ENCODE measurements around the gene RPP14.
"Not testable (repeated sequence)": the region's sequence is repeated elsewhere in the genome, so short reads cannot be mapped to it uniquely, and the experiment has no call there.

The RPP14 gene

DNA sequence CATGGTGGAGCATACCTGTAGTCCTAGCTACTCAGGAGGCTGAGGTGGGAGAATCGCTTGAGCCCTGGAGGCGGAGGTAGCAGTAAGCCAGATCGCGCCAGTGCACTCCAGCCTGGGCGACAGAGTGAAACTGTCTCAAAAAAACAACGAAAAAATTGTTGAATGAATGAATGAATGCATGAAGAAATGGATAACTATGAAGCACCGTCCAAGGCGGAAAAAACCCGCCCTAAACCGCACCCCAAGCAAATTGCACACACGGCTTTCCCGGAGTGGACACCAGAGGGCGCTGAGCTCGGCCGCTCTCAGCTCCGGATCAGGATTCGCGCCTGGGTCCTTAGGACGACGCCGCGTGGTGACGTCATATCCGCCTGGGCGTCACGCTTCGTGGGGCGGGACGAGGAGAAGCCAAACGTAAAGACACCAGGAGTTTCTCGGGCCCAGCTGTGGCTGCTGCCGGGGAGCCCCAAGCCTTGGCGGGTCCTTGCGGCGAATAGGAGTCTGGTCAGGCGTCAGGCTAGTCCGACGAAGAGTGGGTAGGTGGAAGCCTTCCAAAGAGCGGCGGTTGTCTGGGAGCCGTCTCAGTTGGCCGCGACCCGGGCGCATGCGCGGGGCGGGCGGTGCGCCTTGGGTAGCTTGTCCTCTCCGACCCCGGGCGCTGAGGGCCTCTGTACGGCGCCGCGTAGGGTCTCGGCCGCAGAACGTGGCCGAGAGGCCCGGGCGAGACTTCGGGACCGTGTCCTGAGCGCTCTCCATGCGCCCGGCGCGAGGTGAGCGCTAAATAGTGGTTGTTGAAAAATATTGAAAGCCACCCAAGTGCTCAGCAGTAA is at the start of gene RPP14, which contains the start of gene HTD2:
TSS of gene RPP14 (plus strand) at position 364 of the 830 bp plus-strand sequence. CDS start 4,085 bp downstream, outside the sequence.
TSS of gene HTD2 (plus strand) at position 639 of the 830 bp plus-strand sequence. CDS start 11,094 bp downstream, outside the sequence.
- DNase-seq (ENCODE audit: low spot score), result peak; percentile 97

DNA sequence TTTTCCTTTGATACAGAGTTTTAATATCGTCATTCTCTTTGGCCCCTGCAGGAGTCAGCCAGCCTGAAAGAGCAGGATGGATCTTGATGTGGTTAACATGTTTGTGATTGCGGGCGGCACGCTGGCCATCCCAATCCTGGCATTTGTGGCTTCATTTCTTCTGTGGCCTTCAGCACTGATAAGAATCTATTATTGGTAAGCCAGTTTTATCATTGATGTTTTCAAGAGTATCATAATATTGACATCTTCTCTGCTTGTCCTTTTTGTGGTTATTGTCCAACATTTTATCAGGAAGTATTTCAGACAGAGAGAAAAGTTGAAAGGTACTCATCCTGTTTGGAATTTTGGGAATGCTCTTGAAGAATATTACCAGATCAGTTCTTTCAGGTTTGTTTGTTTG is 49.5 kb upstream of the RPP14 start:
- no peak for DNase-seq (ENCODE audit: low spot score)

DNA sequence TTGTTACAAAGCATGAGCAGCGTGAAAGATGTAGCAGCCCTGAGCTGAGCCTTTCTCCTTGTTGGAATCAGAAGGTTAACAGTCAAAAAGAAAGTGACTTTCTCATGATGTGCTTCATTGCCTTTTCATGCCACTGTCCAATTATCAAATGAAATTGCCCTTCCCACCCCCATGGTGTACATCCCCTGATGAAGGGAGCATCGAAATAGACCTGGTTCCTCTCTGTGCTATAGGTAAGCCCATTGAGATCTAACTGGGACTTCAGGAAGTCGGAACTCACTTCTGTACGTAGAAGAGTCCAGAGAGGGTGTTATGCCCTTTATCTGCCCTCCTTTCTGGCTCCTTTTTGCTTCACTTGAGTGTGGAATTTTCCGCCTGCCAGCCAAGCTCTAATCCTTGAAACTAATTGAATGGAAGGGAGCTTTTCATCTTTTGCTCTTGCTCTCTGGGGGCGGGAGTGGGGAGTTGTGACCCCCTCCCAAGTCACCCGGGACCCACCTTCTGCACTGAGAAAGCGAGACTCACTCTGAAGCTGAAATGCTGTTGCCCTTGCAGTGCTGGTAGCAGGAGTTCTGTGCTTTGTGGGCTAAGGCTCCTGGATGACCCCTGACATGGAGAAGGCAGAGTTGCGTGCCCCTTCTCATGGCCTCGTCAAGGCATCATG is 47.5 kb upstream of the RPP14 start:
- no peak for DNase-seq (ENCODE audit: low spot score)

DNA sequence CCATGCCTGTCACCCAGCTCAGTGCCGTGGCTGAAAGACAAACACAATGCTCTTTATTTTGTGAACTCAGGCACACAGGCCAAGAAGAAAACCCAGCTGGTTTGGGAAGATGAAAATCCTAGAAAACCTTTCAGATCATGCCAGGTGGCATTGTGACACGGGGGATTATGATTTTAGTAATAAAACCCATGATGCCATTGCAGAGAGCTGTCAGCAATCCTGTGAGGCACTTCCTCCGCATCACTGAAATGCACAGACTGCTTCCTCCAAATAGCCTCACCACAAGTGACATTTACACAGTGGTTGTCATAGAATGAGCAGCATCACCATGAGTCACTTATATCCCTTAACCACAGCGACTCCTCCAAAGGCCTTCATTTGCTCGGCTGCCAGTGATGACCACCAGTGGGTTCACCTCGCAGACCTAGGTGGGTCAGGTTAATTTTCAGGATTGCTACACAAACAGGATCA is 45.7 kb upstream of the RPP14 start:
- DNase-seq (ENCODE audit: low spot score), result peak; percentile 91

DNA sequence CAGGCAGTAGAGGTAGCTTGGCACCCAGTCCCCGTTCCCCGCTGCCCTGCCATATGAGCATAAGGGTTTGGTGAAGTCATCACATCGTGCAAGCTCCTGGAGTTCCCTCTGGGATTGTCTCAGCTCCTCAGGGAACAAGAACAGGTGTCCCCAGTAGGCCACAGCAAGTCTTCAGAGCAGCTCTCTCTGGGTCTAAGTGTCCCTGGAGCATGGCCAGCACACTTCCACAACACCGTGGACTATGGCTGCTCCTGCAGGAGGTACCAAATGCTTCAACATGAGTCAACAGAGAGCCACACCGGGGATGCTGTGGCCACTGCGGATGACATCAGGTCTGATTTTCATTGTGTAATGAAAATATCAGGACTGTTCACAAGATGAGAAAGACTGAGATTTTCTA is 45.3 kb upstream of the RPP14 start:
- DNase-seq (ENCODE audit: low spot score), result peak; percentile 73

DNA sequence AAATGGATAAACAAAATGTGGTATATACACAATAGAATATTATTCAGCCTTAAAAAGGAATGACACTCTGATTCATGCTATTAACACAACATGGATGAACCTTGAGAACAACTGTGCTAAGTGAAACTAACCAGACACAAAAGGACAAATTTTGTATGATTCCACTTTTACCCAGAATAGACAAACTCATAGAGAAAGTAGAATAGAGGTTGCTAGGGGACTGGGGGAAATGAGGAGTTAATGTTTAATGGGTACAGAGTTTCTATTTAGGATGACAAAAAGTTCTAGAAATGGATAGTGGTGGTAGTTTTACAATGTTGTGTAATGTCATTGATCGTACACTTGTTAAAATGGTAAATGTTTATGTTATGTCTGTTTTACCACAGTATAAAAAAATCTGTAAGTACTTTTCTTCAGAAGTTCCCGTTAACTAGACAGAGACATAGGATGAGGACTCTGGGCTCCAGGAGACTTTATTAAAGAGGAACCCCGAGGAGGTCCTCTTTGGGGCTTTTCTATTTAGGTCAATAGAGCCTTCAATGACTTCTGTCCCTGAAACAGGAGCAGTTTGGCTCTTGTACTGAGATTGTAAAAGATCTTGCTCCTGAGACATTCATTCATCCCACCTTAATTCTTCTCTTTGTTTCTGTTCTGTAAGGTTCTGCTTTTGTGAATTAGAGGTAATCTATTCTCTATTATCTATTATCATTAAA is 43.9 kb upstream of the RPP14 start:
- no peak for DNase-seq (ENCODE audit: low spot score)

DNA sequence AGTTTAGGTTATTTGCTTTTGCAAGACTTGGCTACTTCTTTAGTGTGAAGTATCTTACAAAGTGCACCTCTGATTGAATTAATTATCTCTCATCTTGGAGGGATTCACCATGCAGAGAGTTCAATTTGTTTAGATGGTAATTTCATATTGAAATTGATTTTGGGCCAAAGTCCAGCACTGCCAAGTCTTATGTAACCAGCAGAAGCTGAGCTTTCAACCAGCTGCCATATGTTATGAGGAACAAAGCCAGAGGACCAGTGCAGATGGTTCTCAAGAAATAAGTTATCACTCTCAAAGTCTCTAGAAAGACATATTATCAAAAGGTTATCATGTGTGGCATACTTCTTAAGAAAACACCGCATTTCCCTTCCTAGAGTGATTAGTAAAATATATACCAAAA is 39.5 kb upstream of the RPP14 start:
- no peak for DNase-seq (ENCODE audit: low spot score)

DNA sequence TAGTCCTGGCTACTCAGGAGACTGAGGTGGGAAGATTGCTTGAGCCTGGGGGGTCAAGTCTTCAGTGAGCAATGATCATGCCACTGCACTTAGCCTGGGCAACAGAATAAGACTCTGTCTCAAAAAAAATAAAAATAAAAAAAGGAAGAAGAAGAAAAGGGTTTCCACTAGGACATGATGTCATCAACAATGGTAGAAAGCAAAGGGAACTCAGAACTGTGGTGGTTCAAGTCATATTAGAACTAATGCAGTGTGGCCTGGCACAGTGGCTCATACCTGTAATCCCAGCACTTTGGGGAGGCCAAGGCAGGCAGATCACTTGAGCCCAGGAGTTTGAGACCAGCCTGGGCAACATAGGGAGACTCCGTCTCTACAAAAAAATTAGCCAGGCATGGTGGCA is 38.5 kb upstream of the RPP14 start:
- DNase-seq (ENCODE audit: low spot score), result not testable (repeated sequence)

DNA sequence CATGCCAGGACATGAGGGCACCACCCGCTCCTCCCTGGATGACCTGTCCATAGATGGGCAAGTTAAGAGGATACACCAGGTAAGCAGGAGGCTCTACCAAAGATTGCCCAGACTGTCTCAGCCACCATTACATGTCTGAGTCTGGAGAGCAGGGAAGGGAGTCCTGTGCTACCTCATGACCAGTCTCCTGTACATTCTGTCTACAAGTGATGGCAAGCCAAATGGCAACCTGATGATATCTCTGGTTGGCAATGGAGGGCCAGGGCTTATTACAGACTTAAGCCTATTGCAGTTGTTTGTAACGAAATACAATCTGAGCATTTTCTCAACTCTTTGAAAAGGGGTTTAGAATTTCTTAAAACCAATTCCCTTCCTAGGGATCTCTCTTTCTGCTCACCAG is 36.7 kb upstream of the RPP14 start:
- no peak for DNase-seq (ENCODE audit: low spot score)

DNA sequence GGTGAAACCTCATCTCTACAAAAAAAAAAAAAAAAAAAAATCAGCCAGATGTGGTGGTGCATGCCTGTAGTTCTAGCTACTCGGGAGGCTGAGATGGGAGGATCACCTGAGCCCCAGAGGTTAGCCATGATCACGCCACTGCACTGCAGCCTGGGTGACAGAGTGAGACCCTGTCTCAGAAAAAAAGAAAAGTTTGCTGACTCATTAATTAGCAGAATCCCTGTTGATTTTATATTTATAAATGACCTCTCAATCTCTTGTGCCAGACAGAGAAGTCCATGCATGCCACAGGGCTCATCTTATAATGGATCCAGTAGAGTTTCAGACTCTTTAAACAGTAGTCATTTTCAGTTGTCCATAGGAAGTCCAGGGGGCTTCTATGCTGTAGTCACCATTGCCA is 35.6 kb upstream of the RPP14 start:
- DNase-seq (ENCODE audit: low spot score), result no peak

DNA sequence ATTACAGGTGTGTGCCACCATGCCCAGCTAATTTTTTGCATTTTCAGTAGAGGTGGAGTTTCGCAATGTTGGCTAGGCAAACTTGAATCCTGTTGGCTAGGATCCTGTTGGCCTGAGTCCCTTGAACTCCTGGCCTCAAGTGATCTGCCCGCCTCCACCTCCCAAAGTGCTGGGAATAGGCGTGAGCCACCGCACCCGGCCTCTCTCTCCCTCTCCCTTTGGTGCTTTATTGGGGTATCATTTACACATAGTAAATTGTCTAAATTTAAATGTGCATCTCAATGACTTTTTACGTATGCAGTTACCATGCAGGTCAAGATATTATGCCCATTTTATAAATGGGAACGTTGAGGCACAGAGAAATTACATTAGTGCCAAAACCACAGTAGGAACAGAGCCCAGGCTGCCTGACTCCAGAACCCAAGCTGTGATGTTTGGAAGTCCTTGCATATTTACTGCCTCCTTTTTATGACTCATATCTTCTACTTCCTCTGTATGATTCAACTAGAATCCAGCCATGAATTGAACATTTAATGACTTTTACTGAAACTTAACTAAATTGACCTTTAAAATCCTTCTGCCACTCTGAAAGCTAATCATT is 34.0 kb upstream of the RPP14 start:
- peak; percentile 86 for DNase-seq (ENCODE audit: low spot score)

DNA sequence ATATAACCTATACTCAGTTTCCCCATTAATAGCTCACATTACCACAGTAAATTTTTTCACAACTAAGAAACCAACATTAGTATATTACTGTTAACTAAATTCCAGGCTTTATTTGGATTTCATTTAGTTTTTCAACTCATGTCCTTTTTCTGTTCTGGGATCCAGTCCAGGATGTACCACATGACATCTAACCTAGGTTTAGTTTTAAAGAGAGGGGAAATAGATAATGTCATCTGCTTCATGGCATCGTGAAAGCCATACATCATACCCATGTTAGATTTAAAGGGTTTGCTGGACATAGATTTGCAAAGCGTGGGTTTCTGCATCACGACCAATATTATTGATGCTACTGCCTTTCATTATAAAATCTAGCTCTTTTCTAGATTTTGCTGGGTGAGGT is 33.2 kb upstream of the RPP14 start:
- no peak for DNase-seq (ENCODE audit: low spot score)

DNA sequence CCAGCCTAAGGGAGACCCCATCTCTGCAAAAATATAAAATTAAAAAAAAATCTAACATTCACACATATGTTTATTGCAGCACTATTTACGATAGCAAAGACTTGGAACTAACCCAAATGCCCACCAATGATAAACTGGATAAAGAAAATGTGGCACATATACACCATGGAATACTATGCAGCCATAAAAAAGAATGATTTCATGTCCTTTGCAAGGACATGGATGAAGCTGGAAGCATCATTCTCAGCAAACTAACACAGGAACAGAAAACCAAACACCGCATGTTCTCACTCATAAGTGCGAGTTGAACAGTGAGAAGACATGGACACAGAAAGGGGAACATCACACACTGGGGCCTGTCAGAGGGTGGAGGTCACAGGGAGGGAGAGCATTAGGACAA is 32.7 kb upstream of the RPP14 start:
- not testable (repeated sequence) for DNase-seq (ENCODE audit: low spot score)

DNA sequence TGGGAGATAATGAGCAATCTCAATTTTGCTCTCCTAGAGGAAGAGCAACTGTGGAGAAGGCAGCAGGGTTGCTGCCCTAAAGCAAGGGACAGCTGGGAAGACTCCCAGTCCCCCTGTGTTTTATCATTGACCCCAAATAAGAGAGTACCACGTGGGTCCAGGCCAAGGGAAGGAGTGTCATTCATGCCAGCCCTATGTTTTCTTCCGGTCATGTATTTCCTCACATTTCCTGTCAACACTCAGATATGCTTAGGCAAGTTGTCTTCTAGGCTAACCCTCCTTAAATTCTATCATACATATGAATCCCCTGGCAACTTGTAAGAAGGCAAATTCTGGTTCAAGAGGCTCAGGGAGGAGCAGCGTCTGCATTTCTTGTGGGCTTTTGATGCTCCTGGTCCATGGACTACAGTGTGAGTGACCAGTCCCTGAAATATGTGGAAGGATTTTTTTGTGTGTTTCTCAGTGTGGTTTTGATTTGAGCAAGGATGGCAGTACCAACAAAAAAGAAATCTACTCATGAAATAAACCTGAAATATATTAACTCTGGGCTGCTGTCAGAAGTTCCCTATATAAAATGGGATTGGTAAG is 31.9 kb upstream of the RPP14 start:
- DNase-seq (ENCODE audit: low spot score), result no peak

DNA sequence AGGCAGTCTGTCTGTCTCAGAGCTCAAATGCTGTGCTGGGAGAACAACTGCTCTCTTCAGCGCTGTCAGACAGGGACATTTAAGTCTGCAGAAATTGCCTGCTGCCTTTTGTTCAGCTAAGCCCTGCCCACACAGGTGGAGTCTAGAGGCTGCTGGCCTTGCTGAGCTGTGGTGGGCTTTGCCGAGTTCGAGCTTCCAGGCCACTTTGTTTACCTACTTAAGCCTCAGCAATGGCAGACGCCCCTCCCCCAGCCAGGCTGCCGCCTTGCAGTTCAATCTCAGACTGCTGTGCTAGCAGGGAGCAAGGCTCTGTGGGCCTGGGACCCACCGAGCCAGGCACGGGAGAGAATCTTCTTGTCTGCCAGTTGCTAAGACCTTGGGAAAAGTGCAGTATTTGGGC is 25.0 kb upstream of the RPP14 start:
- DNase-seq (ENCODE audit: low spot score), result no peak

DNA sequence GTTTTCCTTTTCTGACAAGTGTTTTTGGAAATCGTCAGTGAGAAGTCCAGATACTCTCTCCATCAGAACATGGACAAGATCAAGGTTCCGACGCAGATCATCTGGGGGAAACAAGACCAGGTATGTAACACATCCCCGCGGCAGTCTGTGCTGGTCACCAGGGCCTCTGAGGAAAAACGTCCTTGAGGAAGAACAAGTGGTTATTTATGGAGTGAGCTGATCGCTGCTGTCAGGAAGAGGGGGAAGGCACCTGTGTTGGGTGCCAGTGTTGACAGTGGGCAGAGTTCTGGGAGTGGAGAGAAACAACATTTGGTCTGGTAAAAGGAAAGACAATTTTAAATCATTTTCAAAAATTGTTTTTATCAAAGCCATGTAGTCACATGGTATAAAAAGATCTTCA is 20.7 kb upstream of the RPP14 start:
- DNase-seq (ENCODE audit: low spot score), result no peak

DNA sequence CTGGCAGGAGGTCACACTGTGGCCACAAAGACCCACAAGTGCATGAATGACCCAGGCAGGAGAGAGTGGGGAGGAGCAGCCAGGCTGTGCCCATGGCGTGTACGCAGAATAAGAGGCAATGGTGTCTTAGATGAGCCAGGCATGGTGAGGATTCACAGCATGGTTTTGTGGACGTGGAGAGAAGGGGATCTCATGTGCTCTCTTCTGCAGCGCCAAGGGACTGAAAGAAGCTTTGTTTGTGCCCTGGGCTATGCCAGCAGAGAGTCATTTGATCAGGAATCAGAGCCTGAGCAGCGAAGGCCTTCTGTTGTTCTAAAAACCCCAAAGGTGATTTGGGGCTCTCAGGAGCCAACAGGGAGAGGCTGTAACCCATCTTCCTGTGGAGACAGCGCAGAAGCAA is 18.7 kb upstream of the RPP14 start:
- DNase-seq (ENCODE audit: low spot score), result no peak

DNA sequence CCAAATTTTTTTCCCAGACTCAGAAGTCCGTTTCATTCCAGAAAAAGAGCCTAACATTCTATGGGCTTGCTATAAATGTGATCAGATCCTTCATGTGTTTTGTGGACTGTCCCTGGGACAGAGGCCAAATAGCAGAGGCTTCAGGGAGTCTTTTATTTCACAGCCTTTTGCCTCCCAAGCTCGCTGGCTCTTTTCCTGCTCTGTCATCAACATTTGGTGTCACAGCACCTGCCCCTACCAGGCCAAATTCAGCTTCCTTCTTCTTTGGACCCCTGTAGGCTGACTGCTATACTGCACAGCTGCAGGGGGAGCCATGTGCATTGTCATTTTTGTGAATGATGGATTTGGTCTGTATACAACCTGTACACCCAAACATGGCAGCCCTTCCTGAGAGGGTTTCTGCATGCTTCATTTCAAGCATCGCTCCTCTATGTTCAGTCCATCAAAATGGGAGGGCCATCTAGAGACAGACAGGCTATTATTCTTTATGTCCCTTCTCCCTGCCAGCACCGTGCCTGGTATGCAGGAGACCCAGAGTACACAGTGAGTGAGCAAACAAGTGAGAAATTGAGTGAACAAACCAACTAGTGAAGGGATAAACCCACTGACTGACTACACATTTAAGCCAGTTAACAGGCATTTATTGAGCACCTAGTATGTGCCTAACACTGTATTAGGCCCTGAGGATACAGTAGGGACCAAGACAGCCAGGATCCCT is 17.9 kb upstream of the RPP14 start:
- DNase-seq (ENCODE audit: low spot score), result no peak

DNA sequence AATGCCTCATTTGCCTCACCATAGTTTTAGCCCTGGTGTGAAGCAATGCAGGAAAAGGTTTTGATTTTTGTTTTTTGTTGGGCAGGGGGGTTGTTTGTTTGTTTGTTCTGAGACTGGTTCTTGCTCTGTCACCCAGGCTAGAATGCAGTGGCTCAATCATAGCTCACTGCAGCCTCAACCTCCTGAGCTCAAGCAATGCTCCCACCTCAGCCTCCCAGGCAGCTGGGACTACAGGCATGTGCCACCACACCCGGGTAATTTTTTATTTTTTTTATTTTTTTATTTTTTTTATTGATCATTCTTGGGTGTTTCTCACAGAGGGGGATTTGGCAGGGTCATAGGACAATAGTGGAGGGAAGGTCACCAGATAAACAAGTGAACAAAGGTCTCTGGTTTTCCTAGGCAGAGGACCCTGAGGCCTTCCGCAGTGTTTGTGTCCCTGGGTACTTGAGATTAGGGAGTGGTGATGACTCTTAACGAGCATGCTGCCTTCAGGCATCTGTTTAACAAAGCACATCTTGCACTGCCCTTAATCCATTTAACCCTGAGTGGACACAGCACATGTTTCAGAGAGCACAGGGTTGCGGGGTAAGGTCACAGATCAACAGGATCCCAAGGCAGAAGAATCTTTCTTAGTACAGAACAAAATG is 17.0 kb upstream of the RPP14 start:
- not testable (repeated sequence) for DNase-seq (ENCODE audit: low spot score)

DNA sequence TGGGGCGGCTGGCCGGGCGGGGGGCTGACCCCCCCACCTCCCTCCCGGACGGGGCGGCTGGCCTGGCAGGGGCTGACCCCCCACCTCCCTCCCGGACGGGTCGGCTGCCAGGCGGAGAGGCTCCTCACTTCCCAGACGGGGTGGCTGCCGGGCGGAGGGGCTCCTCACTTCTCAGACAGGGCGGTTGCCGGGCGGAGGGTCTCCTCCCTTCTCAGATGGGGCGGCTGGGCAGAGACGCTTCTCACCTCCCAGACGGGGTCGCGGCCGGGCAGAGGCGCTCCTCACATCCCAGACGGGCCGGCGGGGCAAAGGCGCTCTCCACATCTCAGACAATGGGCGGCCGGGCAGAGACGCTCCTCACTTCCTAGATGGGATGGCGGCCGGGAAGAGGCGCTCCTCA is 15.6 kb upstream of the RPP14 start:
- DNase-seq (ENCODE audit: low spot score), result not testable (repeated sequence)
